GM21447 (cell line): ENCODE data around the gene CATSPER3.

Experiments used
- ATAC-seq: cut with Tn5 transposase; IDR thresholded peaks from one replicate; pipeline ENCODE4 v1.9.1; 2021; ENCODE audit not compliant: unreplicated experiment

CATSPER3 gene

DNA sequence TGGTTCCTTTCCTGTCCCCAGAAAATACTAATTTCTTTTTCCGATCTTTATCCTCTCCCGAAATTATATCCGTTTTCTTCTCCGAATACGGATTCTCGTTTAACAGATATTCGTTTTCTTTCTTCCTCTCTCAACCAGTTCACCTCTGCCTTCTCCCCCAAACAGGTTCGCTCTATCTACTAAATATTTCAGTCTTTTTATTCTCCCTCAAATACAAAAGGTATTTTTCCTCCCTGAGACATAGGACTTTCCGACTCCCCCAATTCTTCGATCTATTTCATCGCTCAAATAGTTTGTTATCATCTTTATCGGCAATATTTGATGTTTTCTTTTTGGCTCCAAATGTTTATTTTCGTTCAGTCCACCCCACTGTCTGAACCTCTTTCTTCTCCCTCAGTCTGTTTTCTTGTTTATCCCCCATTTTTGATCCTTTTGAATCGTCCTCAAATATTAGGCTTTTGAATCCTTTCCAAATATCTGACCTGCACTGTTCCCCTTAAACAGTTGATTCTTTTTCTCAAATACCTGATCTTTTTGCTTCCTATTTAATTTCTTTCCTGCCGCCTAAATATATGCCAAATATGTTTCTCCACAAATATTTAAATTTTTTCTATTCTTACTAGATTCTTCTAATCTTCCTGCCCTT lies 61.9 kb downstream of the CATSPER3 start:
- no peak for ATAC-seq

DNA sequence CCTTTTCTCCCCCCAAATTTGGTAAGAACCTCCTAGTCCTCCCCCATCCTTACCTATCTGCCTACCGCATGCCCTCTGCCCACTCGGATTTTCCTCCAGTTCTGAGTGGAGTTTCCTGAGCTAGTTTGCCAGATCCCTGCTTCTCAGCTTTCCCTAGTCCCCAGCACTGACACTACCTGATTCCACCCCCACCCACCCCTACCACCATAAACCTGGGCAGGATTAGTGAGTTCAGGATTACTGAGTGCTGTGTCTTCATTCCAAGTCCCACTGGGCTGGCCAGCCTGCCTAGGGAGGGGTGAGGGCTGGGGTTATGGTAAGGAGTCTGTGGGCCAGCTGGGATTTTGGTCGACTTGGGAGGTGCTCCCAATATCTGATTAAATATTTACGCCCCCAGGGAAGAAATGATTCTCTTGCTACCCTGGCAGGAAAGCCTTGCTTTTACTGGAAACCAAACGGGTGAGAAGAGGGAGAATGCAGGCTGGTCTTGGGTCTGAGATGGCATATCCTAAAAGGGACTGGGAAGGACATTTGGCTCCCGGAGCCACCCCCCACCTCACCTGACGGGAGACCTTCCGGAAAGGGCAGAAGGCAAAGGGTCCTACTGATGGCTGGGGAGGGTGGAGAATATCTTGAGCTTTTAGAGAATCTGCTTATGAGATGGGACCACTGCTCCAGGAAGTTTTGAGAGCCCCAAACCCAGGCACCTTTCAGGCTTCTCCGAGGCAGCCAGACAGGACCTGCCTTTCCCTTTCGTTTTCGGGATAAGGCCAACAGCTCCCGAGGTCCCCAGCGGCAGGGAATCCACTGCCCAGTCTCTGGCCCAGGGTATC lies 62.6 kb downstream of the CATSPER3 start:
- ATAC-seq = no peak

DNA sequence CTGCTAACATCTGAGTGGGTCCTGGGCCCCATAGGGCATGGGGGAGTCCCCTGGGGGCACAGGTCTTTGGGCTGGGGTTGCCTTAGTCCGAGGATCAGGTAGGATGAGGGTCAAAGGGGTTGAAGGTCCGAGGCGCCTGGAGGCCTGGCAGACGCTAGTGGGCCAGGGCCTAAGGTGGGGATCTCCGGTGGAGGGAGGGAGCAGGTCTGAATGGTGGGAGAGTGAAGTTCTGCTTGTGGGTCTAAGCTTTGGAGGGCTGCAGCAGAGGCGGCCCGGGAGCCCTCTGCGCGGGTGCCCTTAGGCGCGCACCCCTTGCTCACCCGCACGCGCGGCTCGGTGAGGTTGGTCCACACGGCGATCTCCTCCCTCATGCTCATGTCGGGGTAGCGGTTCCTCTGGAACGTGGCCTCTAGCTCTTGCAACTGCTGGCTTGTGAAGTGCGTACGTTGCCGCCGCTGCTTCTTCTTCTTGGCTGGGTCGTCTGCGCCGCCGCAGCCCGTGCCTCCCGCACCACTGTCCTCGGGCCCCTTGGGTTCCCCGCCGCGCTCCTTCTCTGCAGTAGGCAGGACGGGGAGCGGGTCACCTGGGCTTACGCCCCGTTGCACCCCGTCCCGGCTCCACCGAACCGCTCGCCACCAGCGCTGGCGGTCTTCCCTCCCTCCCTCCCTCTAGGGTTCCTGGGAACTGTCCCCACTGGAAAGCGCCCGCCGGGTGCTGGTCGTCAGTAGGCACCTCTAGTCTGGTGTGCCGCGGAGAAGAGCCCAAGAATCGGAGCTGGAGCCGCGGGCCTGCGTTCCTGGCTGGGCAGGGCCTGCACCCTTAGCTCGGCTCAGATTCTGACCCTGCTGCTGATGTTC lies 63.5 kb downstream of the CATSPER3 start:
- no peak for ATAC-seq

DNA sequence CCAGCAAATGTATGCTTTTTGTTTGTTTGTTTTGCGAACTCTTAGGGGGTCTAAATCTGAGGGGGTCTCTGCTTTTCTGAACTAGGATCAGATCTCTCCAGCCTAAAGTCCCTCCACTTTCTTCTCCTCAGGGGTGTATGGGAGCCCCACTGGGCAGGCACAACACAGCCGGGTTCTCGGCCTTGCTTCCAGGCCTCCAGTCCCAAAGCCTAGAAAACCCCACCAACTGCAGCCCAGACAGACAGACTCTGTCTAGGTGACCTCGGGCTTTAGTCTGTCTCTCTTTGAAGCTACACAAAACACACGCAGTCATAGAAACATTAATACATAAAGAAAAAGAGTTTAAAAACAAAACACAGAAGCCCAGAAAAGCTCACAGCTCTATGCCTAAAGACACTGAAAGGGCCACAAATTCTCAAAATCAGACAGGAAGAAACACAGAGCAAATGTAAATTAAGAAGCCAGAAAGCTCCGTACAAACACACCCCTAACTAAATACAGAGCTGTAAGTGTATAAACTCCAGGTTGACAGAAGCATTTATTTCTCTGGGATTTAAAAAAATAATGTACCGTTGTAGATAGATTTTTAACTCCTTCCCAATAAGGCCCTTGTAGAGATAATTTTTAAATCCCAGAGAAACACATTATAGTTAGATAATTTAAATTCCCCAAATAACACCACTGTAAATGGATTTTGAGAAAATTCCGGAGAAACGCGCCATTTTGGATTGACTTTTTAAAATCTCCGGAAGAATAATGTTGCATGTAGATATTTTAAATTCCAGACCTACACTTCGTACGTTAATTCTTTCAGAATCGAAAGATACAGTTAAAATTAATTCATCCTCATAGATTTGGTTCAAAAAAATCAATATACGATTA lies 64.3 kb downstream of the CATSPER3 start:
- no peak for ATAC-seq

DNA sequence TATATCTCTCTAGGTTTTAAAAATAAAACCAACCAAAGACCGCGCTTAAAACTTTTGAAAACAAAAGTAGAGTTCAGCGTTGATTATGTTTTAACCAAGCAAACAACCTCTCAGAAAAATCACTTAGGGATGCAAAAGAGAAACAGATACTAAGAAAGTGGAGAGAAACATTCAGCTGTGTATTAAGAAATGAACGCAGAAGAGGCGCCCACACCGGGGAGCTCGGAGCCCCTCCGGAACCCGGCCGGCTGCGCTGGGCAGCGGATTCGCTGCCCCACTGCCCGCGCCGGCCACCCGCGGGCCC lies 64.9 kb downstream of the CATSPER3 start:
- ATAC-seq = no peak

DNA sequence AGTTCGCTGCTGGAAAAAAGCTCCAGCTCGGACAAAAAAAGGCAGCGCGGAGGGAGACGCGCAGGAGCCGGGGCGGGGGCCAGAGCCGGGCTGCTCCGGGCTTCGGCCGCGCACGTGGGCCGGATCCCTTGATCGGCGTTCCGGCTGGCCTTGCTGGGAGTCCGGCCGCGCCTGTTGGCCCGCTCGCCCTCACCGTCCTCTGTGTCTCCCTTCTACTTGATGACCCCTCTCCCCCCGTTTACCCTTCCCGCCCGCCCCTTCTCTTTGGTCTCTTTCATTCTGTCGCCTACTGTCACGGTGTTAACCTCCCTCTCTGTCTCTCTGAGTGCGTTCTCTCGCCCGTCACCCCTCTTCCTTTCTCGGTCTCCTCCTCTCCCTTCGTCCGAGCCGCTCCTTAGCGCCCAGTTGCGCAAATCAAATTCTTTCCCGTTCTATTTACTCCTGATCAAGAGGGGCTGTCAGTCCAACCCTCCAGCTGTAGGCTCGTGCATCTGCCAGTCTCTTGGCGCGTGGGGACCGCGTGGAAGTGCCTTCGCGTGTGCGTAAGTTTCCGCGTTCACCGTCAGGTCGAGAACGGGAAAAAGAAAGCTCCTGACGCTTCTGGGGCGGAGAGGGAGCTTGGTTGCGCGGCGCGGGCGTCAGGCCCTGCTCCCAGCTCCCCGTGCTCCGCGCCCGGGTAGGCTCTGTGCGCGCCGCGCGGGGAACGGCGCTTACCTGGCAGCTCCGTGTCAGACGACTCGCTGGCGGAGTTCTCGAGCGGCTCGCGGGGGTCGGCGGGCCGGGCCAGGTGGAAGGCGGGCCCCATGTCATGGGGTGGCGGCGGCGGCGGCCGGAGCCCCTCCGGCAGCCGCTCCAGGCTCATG lies 65.5 kb downstream of the CATSPER3 start:
- no peak for ATAC-seq

DNA sequence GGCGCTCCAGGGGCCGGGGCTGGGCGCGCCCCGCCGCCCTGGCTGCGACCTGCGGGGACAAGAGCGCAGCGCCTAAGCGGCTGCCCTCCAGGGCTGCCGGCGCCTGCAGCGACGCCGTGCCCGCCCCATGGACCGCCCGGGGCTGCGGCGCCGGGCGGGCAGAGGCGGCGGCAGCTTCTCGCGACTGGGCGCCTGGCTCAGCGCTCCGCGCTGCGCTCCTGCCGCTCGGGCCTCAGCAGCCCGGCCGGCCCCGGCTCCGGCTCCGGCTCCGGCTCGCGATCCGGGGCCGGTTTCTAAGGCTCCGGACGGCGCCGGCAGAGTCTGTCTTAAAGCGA lies 66.2 kb downstream of the CATSPER3 start, which contains the start of gene PITX1:
Gene PITX1, minus strand, starts transcription at position 328 of the 335 bp plus-strand sequence. CDS start 347 bp downstream, outside the sequence.
- no peak for ATAC-seq

DNA sequence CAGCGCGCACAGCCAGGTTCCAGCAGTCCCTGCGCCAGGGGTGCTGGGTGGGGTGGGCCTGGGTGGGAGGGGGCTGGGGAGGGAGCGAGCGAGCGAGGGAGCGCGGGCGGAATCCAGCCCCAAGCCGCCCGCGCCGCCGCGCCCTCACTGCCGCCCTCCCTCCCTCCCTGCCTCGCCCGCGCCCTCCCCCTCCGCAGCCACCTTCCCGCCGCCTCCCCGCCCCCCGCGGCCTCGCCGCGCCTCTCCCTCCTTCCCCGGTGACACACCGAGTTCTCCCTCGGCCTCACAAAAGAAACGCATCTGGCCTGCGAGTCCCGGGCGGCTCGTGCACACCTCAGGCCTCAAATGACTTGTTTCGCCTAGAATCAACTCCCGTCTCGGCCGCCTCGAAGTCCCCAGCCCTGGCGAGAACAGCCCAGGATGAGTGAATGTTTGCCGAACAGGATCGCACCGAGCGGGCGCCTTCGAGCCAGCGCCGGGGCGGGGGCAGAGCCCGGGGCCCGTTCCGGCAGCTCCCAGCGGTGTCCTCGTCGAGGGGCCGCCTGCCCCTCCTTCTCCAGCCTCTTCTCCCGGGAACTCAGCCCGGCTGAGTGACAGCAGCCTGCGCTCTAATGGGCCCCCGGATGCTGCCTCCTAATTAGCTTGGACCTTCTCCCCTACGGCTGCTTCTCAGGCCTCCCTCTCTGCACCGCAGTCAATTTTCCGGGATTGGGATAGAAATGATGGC lies 66.7 kb downstream of the CATSPER3 start:
- no peak for ATAC-seq

DNA sequence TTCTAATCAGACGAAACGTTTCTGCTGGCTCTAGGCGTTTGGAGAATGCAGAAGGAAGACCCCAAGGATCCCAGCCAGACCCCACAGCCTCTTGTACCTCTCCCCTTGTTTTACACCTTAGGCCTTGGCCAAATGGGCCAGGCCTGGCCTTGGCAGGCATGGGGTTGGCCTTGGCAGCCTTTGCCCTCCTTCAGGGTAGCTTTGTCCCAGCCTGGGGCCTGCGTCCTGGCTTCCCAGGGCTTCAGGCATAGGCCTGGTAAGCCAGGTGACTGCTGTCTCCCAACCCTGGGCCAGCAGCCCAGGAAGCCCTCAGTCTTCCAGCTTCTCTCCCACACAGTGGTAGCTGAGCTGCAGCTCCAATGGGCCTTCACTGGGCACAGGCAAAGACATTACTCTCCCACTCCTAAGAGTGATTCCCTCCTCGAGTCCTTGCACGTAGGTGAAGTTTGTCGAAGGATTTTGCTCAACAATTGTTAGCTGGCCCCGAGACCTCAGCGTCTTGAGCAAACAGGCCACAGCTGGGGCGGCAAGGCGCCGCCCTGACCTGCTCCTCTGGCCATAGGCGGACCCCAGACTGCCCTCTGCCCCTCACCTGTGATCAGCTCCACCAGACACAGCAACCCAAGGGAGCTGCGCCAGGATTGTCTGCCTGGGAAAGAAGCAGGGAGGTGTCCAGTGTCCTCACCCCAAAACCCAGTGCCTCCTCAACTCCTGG lies 67.4 kb downstream of the CATSPER3 start:
- ATAC-seq = no peak

DNA sequence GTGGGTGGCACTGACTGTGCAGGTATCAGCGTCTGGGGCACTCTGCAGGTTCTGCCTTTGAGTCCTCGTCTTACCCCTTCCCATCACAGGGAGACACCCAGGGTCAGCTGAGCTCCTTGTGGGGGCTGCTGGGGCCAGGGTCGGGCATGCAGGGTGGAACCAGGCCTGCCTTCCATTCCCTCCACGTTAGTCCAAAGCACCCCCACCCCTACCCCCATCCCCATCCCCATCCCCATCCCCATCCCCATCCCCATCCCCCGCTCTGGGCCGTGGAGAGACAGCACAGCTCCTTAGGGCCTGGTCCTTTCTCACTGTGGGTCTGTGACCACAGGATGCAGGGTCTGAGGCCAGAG lies 67.9 kb downstream of the CATSPER3 start:
- no peak for ATAC-seq

DNA sequence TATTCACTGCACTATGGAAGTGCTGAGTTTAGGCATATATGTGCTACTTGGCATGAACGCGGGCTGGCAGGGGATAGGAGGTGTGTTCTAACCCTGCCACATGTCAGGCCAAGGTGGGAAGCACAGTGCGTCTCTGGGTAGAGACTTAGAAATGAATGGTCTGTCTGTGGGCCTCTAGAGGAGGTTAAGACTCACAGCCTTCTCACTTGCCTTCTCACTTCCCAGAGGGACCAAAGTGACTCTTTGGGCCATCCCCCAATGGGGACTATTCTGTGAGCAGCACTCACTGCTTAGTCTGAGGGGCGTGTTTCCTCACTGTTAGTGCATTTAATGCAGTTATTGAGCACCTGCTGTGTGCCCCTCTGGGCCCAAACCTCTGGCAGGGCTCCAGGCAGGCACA lies 68.7 kb downstream of the CATSPER3 start:
- ATAC-seq = no peak

DNA sequence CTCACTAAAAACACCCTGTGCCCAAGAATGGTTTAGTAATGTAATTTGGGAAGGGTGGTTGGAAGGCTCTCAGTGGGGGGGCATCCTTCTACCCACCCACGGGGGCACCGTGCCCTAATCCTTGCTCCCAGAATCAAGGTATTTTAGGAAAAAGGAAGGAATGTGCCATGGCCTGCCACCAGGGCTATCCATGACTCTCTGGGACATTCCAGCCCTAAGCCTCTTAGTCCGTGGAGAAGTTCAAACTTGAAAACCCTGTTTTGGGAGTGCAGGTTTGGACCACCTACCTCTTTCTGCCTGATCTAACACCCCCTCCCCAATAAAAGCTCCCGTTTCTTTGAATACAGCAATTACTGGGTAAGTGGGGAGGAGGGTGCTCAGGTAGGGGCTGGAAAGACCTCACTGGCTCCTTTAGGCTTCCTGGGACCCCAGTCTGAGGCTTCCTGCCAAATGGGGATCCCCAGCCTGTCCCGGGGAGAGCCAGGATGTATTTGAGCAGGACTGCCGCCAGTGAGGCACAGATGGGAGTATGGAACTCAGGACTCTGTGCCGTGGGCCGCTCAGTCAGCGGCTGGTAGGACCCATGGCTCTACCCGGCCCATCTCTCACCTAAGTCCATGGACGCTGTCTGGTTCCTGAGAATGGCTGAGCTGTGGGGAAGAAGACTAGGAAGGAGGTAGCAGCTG lies 70.0 kb downstream of the CATSPER3 start:
- ATAC-seq = no peak

DNA sequence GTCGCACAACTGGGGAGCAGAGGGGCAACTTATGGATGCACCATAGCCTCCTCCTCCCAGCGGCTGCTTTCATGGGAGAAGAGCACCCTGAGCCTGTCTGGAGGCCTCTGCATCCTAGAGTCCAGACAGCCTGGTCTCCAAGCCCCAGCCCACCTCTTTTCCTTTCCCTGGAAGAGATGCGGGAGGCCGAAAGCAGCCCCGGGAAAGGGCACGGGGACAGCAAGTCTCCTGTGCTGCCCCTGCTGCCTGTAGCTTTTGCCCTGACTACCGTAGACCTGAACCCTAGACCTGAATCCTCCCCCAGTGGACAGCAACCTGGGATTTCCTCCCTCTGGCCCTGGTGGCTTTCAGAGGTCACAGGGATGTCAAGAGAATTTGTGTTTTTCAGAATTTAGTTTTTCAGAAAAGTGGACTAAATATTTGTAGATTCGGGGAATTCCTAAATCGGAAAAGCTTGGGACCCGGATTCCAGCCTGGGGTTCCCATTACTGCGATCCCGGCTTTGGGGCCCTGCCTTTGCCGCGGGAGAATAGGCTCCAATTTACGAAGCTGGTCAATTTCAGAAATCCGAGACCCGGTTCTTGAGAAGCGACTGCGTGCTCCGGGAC lies 70.6 kb downstream of the CATSPER3 start:
- ATAC-seq = no peak

DNA sequence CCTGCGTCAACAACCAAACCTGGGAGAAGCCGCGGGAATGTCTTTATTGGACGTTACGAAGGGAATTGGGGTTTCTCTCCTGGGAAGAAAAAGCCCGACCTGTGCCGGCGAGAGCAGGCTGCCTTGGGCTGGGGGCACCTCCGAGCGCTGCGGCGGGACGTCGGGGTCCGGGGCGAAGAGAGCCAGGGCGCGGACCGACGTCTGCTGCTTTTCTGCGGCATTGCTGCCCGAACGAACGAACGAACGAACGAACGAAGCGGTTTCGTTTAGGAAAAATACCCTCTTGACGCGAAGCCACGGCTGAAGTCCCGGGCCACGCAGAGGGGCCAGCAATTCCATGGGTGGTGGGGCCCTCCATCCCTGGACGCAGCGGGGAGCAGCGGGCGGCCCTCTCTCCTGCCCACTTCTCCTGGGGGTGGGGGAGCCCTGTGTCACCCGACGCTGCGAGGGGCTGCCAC lies 71.1 kb downstream of the CATSPER3 start:
- ATAC-seq = no peak

DNA sequence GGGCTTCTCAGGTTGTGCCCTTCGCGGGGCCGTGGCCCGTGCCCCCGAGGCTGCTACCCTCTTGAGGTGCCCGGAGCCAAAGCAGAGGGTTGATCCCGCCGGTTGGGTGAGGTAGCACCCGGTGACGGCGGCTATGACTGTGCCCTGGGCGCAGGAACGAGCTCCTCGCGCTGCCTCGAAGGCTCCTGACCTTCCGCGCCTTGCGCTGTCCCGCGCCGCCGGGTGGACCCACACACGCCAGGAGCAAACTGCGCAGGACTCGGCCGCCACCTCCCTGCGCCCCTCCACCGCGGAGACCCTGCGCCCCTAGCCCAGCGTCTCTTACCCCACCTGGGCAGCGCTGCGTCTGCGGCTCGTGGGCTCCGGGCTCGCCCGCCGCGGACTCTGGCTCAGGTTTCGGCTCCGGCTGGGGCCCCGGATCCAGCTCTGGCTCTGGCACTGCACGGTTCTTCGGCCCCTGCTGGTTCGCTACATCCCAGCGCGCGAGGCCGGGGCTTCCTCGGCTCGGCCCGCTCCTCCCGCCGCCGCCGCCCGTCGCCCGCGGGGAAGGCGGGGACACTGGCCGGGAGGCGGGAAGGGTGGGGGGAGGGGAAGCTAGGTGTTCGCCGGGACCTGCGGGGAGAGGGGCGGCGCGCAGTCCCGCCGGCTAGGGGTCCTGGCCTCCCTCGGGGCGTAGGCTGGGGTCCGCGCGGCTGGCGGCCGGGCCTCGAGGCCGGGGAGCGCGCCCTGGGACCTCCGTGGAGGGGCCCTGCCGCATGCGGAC lies 71.7 kb downstream of the CATSPER3 start:
- ATAC-seq = no peak

DNA sequence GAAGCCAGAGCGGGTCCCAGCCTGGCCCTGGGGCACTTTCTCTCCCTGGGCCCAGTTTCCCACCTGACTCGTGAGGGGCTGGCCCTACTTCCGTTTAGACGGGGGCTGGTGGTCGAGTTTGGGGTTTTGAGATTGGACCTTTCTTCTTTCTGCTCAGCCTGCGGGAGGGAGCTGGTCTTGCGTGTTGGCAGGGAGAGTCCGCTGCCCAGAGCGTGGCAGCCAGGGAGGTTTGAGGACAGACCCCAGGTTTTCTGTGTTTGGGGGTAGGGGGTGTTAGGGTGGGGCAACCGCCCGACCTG lies 72.3 kb downstream of the CATSPER3 start:
- no peak for ATAC-seq
